ENCODE data around the gene SPOCK1. TPM values are rescaled to one million over a fixed set of nuclear protein-coding genes. Genes with fewer than 3 reads are reported as not detected.

The SPOCK1 gene
- total RNA-seq, 1 donor, result 54.8 TPM

- H3K4me3 ChIP-seq (ENCODE audit: low read depth, low read length), result no peak overlapping the region
- no peak for TF ChIP-seq CTCF (IDR thresholded peaks at IDR 0.05; ENCODE audit: insufficient read depth, low read depth, low read length)
- DNase-seq (ENCODE audit: low read depth), result no peak
Observed at GRCh38 chr5:137402436-137403187, 96.5 kb downstream of the SPOCK1 start.

- H3K4me3 ChIP-seq (ENCODE audit: low read depth, low read length), result no peak overlapping the region
- TF ChIP-seq CTCF (IDR thresholded peaks at IDR 0.05; ENCODE audit: insufficient read depth, low read depth, low read length), result no peak
- no peak for DNase-seq (ENCODE audit: low read depth)
Observed at GRCh38 chr5:137401946-137402345, 97.2 kb downstream of the SPOCK1 start.

- TF ChIP-seq CTCF (IDR thresholded peaks at IDR 0.05; ENCODE audit: insufficient read depth, low read depth, low read length), result no peak
- no peak overlapping the region for H3K4me3 ChIP-seq (ENCODE audit: low read depth, low read length)
- no peak for DNase-seq (ENCODE audit: low read depth)
Observed at GRCh38 chr5:137400571-137400970, 98.6 kb downstream of the SPOCK1 start.

- no peak for TF ChIP-seq CTCF (IDR thresholded peaks at IDR 0.05; ENCODE audit: insufficient read depth, low read depth, low read length)
- no peak overlapping the region for H3K4me3 ChIP-seq (ENCODE audit: low read depth, low read length)
- no peak for DNase-seq (ENCODE audit: low read depth)
Observed at GRCh38 chr5:137399911-137400310, 99.2 kb downstream of the SPOCK1 start.

- H3K4me3 ChIP-seq (ENCODE audit: low read depth, low read length), result no peak overlapping the region
- DNase-seq (ENCODE audit: low read depth), result no peak
- no peak for TF ChIP-seq CTCF (IDR thresholded peaks at IDR 0.05; ENCODE audit: insufficient read depth, low read depth, low read length)
Observed at GRCh38 chr5:137398751-137399150, 100.4 kb downstream of the SPOCK1 start.

GRCh38 chr5:137398154-137398553 lies 101.0 kb downstream of the SPOCK1 start:
- TF ChIP-seq CTCF (IDR thresholded peaks at IDR 0.05; ENCODE audit: insufficient read depth, low read depth, low read length), result no peak
- no peak overlapping the region for H3K4me3 ChIP-seq (ENCODE audit: low read depth, low read length)
- no peak for DNase-seq (ENCODE audit: low read depth)

All from fibroblast of villous mesenchyme (primary cell).